ENCODE measurements around the gene PPFIA1. TPM values are rescaled to one million over a fixed set of nuclear protein-coding genes. Genes with fewer than 3 reads are reported as not detected.

PPFIA1 gene
- total RNA-seq = 25.3 and 27.2 TPM in 2 replicates

DNA sequence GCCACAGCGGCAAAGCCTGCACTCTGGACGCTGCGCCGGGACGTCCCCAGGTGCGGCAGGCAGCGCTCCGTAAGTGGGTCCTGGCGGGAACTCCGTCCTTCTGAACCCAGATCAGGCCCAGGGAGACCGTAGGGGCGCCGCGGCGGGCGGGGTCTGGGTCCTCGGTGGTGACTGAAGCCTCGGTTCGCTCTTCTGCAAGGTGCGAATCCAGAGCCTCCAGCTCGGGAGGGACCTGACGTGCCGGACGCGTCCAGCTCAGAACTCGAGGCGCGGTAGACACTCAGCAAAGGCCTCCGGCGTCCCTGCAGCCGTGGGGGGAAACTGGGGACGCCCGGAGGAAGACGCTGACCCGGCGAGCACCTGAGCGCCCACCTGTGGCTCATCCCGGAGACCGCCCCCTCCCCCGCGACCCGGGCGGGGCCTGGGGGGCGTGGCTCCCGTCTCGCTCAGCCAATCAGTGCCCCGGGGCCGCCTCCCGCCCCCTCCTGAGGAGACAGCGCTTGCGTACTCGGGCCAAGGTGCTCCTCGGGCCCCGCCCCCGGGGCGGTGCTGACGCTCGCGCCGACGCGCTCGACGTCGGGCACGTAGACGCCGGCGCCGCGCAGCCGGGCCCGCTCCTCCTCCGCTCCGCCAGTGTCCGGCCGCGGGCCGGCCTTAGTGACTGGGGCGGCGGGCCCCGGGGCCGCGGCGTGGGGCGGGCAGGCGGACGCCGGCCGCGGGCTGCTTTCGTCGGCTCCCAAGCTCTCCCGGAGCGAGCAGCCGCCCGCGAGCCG is at the start of gene PPFIA1:
Gene PPFIA1, plus strand, starts transcription at position 587 of the 773 bp plus-strand sequence. CDS start 1,483 bp downstream, outside the sequence.

DNA sequence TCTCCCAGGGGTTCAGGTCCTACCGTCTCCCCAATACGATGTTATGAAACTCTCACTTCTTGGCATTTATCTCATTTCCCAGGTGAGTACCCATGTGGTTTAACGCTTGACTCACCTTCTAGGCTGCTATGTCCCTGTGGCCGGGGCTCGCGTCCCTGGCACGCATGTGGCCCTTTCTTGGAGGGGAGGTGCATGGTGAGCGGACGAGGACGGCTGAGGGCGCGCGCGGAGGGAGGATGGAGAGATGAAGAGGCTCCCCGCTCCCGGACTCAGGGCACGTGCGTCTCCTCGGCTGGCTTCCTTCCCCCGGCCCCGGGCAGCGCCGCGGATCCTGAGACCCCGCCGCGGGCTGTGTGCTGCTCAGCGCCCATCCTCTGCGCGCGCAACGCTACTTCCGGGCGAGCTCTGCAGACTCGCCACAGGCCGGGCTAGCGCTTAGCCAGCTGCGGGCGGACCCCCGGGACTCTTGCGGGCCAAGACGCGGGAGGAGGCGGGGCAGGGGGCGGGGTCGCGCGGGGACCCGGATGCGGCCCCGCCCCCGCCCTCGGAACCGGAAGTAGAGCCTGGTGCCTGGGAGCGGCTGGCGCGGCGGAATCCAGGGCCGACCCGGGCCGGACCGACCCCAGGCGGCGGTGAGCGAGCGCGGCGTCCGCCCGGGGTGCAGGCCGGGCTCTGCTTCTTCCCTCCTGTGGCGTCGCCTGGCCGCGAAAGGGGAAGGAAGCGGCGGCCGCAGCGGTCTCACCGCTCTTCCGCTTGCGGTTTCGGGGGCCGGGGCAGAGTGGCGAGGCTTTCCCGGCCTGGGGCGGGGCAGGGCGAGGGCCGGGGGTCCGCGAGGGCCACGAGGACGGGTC is 127.7 kb downstream of the PPFIA1 start, which contains the start of gene CTTN:
Gene CTTN, plus strand, starts transcription at position 547 of the 851 bp plus-strand sequence. CDS start 8,769 bp downstream, outside the sequence.

Other genes starting within 250 kb of the PPFIA1 start
- 0.15 TPM in 1 of 2 replicates, not detected in the other for gene ANO1, start 192.4 kb upstream of the PPFIA1 start, total RNA-seq
- 65.6 and 81.0 TPM in 2 replicates for gene FADD, start 67.4 kb upstream of the PPFIA1 start, total RNA-seq
- gene CTTN, start 127.8 kb downstream of the PPFIA1 start, total RNA-seq = 304 and 337 TPM in 2 replicates

All from epithelial cell of umbilical artery (primary cell).